AML-193 (cell line): ENCODE results near the gene SUV39H2.
"Not testable (repeated sequence)": the region's sequence is repeated elsewhere in the genome, so short reads cannot be mapped to it uniquely, and the experiment has no call there.

Source experiments
- DNase-seq, 2 experiments: peaks; one replicate each; lab custom pipeline; 2025; lab: John Stamatoyannopoulos, UW

SUV39H2 gene

GRCh38 chr10:14876764-14877163, 1.9 kb upstream of the SUV39H2 start:
- no peak for DNase-seq

- DNase-seq: no peak
Observed at GRCh38 chr10:14879124-14879927, 660 bp downstream of the SUV39H2 start.

GRCh38 chr10:14879928-14880193, 1.2 kb downstream of the SUV39H2 start:
- DNase-seq: no peak

GRCh38 chr10:14880229-14880628, 1.6 kb downstream of the SUV39H2 start:
- no peak for DNase-seq

- DNase-seq: peak in 1 of 2 experiments; percentile 2
Observed at GRCh38 chr10:14884082-14884481, 5.4 kb downstream of the SUV39H2 start.

GRCh38 chr10:14889318-14889717, 10.7 kb downstream of the SUV39H2 start:
- peak in 1 of 2 experiments; percentile 7 for DNase-seq

GRCh38 chr10:14891151-14891550, 12.5 kb downstream of the SUV39H2 start:
- peak in 1 of 2 experiments; percentile 5 for DNase-seq

- peak; percentile 60 to 74 for DNase-seq
Observed at GRCh38 chr10:14904316-14904732, 25.7 kb downstream of the SUV39H2 start.

GRCh38 chr10:14904864-14905263, 26.2 kb downstream of the SUV39H2 start:
- DNase-seq: no peak

GRCh38 chr10:14905890-14906289, 27.2 kb downstream of the SUV39H2 start:
- DNase-seq: no peak

GRCh38 chr10:14906765-14907164, 28.1 kb downstream of the SUV39H2 start:
- DNase-seq: no peak

GRCh38 chr10:14907591-14907990, 28.9 kb downstream of the SUV39H2 start:
- DNase-seq: not testable (repeated sequence)

- DNase-seq: no peak
Observed at GRCh38 chr10:14909101-14909500, 30.4 kb downstream of the SUV39H2 start.

- DNase-seq: no peak
Observed at GRCh38 chr10:14910953-14911352, 32.3 kb downstream of the SUV39H2 start.

GRCh38 chr10:14911801-14912200, 33.1 kb downstream of the SUV39H2 start:
- DNase-seq: no peak

- DNase-seq: no peak
Observed at GRCh38 chr10:14916600-14916999, 37.9 kb downstream of the SUV39H2 start.

- no peak for DNase-seq
Observed at GRCh38 chr10:14917827-14918226, 39.2 kb downstream of the SUV39H2 start.

GRCh38 chr10:14918964-14919363, 40.3 kb downstream of the SUV39H2 start:
- no peak for DNase-seq

- DNase-seq: no peak
Observed at GRCh38 chr10:14924013-14924412, 45.3 kb downstream of the SUV39H2 start.

GRCh38 chr10:14925268-14925667, 46.6 kb downstream of the SUV39H2 start:
- DNase-seq: no peak

GRCh38 chr10:14926061-14926470, 47.4 kb downstream of the SUV39H2 start:
- no peak for DNase-seq

- DNase-seq: no peak
Observed at GRCh38 chr10:14926722-14927416, 48.2 kb downstream of the SUV39H2 start.

GRCh38 chr10:14930610-14931009, 51.9 kb downstream of the SUV39H2 start:
- no peak for DNase-seq

- no peak for DNase-seq
Observed at GRCh38 chr10:14936584-14936983, 57.9 kb downstream of the SUV39H2 start.
